ENCODE data around the gene BEX3. TPM values are rescaled to one million over a fixed set of nuclear protein-coding genes. Genes with fewer than 3 reads are reported as not detected.

Gene BEX3
- 1,000 to 10,000 TPM in 1 of 9 donors, 100 to 1,000 TPM in 8; 259 to 1,002 (median 370) TPM for total RNA-seq
- polyA plus RNA-seq, result 100 to 1,000 TPM; 171 to 431 (median 188) TPM
- long read RNA-seq, donor 1, transcript BEX3-201 (3 exons, 921 nt), result major isoform, 785 of 1,134 reads
- long read RNA-seq, donor 1, transcript BEX3-204 (3 exons, 913 nt), result minor isoform, 188 of 1,134 reads
- long read RNA-seq, donor 1, transcript BEX3-202 (2 exons, 753 nt), result minor isoform, 53 of 1,134 reads
- long read RNA-seq, donor 1, partial matches to known transcripts, result 91 of 1,134 reads
- long read RNA-seq, donor 1, other reads (novel, unspliced or antisense), result 17 of 1,134 reads
- long read RNA-seq, donor 2, transcript BEX3-202 (2 exons, 753 nt), result minor isoform, 33 of 797 reads
- long read RNA-seq, donor 2, transcript BEX3-204 (3 exons, 913 nt), result minor isoform, 134 of 797 reads
- long read RNA-seq, donor 2, transcript BEX3-201 (3 exons, 921 nt), result major isoform, 561 of 797 reads
- long read RNA-seq, donor 2, partial matches to known transcripts, result 26 of 797 reads
- long read RNA-seq, donor 2, other reads (novel, unspliced or antisense), result 43 of 797 reads
- long read RNA-seq, donor 3, transcript BEX3-204 (3 exons, 913 nt), result minor isoform, 87 of 450 reads
- long read RNA-seq, donor 3, transcript BEX3-202 (2 exons, 753 nt), result minor isoform, 15 of 450 reads
- long read RNA-seq, donor 3, transcript BEX3-201 (3 exons, 921 nt), result major isoform, 297 of 450 reads
- long read RNA-seq, donor 3, partial matches to known transcripts, result 16 of 450 reads
- long read RNA-seq, donor 3, other reads (novel, unspliced or antisense), result 34 of 450 reads
- long read RNA-seq, donor 4, transcript BEX3-204 (3 exons, 913 nt), result minor isoform, 53 of 558 reads
- long read RNA-seq, donor 4, transcript BEX3-201 (3 exons, 921 nt), result major isoform, 484 of 558 reads
- long read RNA-seq, donor 4, partial matches to known transcripts, result 7 of 558 reads
- long read RNA-seq, donor 4, other reads (novel, unspliced or antisense), result 11 of 558 reads
- long read RNA-seq, donor 5, transcript BEX3-202 (2 exons, 753 nt), result minor isoform, 10 of 446 reads
- long read RNA-seq, donor 5, transcript BEX3-201 (3 exons, 921 nt), result major isoform, 332 of 446 reads
- long read RNA-seq, donor 5, transcript BEX3-204 (3 exons, 913 nt), result minor isoform, 91 of 446 reads
- long read RNA-seq, donor 5, partial matches to known transcripts, result 10 of 446 reads
- long read RNA-seq, donor 5, other reads (novel, unspliced or antisense), result 3 of 446 reads
- long read RNA-seq, donor 6, transcript BEX3-201 (3 exons, 921 nt), result major isoform, 259 of 310 reads
- long read RNA-seq, donor 6, transcript BEX3-204 (3 exons, 913 nt), result minor isoform, 37 of 310 reads
- long read RNA-seq, donor 6, transcript BEX3-202 (2 exons, 753 nt), result minor isoform, 5 of 310 reads
- long read RNA-seq, donor 6, partial matches to known transcripts, result 1 of 310 reads
- long read RNA-seq, donor 6, other reads (novel, unspliced or antisense), result 8 of 310 reads
- long read RNA-seq, donor 7, transcript BEX3-202 (2 exons, 753 nt), result minor isoform, 18 of 385 reads
- long read RNA-seq, donor 7, transcript BEX3-201 (3 exons, 921 nt), result major isoform, 238 of 385 reads
- long read RNA-seq, donor 7, transcript BEX3-204 (3 exons, 913 nt), result minor isoform, 93 of 385 reads
- long read RNA-seq, donor 7, partial matches to known transcripts, result 15 of 385 reads
- long read RNA-seq, donor 7, other reads (novel, unspliced or antisense), result 20 of 385 reads
- long read RNA-seq, donor 8, transcript BEX3-201 (3 exons, 921 nt), result major isoform, 634 of 926 reads
- long read RNA-seq, donor 8, transcript BEX3-202 (2 exons, 753 nt), result minor isoform, 26 of 926 reads
- long read RNA-seq, donor 8, transcript BEX3-204 (3 exons, 913 nt), result minor isoform, 171 of 926 reads
- long read RNA-seq, donor 8, partial matches to known transcripts, result 90 of 926 reads
- long read RNA-seq, donor 8, other reads (novel, unspliced or antisense), result 5 of 926 reads
- long read RNA-seq, donor 9, transcript BEX3-204 (3 exons, 913 nt), result minor isoform, 124 of 710 reads
- long read RNA-seq, donor 9, transcript BEX3-201 (3 exons, 921 nt), result major isoform, 496 of 710 reads
- long read RNA-seq, donor 9, transcript BEX3-202 (2 exons, 753 nt), result minor isoform, 24 of 710 reads
- long read RNA-seq, donor 9, partial matches to known transcripts, result 26 of 710 reads
- long read RNA-seq, donor 9, other reads (novel, unspliced or antisense), result 40 of 710 reads
- long read RNA-seq, donor 10, transcript BEX3-202 (2 exons, 753 nt), result minor isoform, 9 of 365 reads
- long read RNA-seq, donor 10, transcript BEX3-204 (3 exons, 913 nt), result minor isoform, 69 of 365 reads
- long read RNA-seq, donor 10, transcript BEX3-201 (3 exons, 921 nt), result major isoform, 250 of 365 reads
- long read RNA-seq, donor 10, partial matches to known transcripts, result 12 of 365 reads
- long read RNA-seq, donor 10, other reads (novel, unspliced or antisense), result 25 of 365 reads

DNA sequence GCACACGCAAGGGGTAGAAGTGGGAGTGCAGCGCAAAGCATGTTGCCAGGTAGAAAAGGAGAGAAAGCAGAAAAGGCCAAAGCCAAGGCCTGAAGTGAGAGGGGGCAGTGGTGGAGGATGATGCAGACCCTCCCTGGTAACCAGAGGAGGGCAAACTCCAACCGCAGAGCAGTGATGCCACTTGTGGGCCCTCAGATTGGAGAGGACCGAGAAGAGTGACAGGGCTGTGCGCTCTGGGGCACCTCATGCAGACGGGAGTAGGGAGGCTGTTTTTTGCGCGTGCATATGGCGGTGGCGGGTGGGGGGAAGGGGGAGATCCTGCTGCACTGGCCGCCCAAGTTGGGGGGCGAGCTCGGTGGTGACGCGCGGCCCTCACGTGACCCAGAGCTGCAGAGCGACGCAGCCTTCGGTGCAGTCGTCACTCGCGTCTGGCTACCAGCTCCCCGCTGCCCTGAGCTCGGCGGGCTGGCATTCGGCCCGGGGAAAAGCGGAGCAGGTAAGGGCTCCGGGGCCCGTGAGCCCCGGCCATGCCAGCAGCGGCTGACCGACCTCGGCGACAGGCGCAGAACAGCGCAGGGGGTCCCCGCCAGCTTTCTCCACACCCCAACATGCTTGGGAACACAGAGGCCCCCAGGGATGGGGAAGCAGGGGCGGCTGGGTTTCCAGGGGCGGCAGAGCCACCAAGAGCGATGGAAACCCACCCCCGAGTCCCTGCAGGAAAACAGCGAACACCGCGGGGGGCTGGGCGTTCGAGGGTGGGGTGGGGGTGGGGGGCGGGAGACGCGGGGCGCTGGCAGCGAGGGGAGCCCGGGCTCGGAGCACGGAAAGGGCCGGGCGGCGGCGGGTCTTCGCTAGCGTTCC, at the start of gene BEX3:
Gene BEX3, plus strand, starts transcription at position 421 of the 861 bp plus-strand sequence. CDS start 984 bp downstream, outside the sequence.
- intact Hi-C loops (cut with DNase I), result no loop called here
- no peaks in the 10 kb centered on the region for H3K27me3 ChIP-seq

DNA sequence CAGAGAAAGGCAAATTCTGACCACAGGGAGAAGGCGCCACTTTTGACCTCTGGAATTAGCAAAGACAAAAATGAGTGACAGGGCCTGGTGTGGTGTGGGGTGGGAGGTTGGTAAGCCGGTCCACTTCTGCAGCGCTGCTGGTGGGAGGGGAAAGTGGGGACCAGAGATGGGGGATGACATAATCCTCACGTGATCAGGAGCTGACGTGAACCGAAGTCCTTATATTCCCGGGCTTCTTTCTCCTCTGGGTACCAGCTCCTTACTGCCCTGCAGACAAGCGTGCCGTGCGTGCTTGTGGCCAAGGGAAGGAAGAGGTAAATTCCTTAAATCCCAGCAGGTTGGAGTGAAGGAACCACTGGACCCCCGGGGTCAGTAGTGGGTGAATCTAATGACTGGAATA, 46.3 kb upstream of the BEX3 start, which contains the start of gene TCEAL7:
Gene TCEAL7, plus strand, starts transcription at position 249 of the 400 bp plus-strand sequence. CDS start 1,165 bp downstream, outside the sequence.
- Histone ChIP-seq H3K4me1 (replicated peaks in 1 of 2) (no peaks in the 10 kb centered on the region), H3K9me3 (replicated peaks in 1 of 3) (no peaks in the 10 kb centered on the region), H3K27ac (no peak within 1 kb of the TSS), H3K27me3 (peaks cover 45% of the 10 kb centered on the region), H3K36me3 (replicated peaks in 1 of 2) (no peaks in the 10 kb centered on the region), H3K4me3 (no peak within 1 kb of the TSS)
- 52 to 85% (median 60%) methylated on average over 5 to 11 of the region's 11 CpGs for WGBS, 4 donors
- TF ChIP-seq CTCF (IDR thresholded peaks at IDR 0.05), result no peak
- TF ChIP-seq POLR2A (IDR thresholded peaks at IDR 0.05), result no peak
- DNase-seq, result peak in 1 of 7 donors; percentile 66
- intact Hi-C loops (cut with DNase I), result no loop called here

More for the DNA sequence above, at the start of gene BEX3:
- TF ChIP-seq CTCF (IDR thresholded peaks at IDR 0.05) (no peak), POLR2A (IDR thresholded peaks at IDR 0.05) (peak; percentile 69 to 87)
- peak within 1 kb of the TSS in 4 of 5 donors; percentile 66 to 91 (median 83) for H3K27ac ChIP-seq
- peak within 1 kb of the TSS in 3 of 4 donors; percentile 40 to 58 (median 40) for H3K4me3 ChIP-seq
- DNase-seq, result peak; percentile 64 to 82 (median 73)
- 2 to 26% (median 23%) methylated on average over 4 to 60 of the region's 62 CpGs for WGBS, 4 donors
- no peaks in the 10 kb centered on the region for H3K4me1 ChIP-seq (replicated peaks in 1 of 2)
- no peaks in the 10 kb centered on the region for H3K36me3 ChIP-seq (replicated peaks in 1 of 2)
- H3K9me3 ChIP-seq (replicated peaks in 1 of 3), result no peaks in the 10 kb centered on the region
